HG02938 (cell line): Measurements from ENCODE around the gene IZUMO1.
"Not testable (repeated sequence)": the region's sequence is repeated elsewhere in the genome, so short reads cannot be mapped to it uniquely, and the experiment has no call there.

Experiments
- ATAC-seq: cut with Tn5 transposase; IDR thresholded peaks from one replicate; pipeline ENCODE4 v1.9.1; 2021; ENCODE audit warnings: mild to moderate bottlenecking, moderate library complexity; ENCODE audit not compliant: unreplicated experiment

The IZUMO1 gene

DNA sequence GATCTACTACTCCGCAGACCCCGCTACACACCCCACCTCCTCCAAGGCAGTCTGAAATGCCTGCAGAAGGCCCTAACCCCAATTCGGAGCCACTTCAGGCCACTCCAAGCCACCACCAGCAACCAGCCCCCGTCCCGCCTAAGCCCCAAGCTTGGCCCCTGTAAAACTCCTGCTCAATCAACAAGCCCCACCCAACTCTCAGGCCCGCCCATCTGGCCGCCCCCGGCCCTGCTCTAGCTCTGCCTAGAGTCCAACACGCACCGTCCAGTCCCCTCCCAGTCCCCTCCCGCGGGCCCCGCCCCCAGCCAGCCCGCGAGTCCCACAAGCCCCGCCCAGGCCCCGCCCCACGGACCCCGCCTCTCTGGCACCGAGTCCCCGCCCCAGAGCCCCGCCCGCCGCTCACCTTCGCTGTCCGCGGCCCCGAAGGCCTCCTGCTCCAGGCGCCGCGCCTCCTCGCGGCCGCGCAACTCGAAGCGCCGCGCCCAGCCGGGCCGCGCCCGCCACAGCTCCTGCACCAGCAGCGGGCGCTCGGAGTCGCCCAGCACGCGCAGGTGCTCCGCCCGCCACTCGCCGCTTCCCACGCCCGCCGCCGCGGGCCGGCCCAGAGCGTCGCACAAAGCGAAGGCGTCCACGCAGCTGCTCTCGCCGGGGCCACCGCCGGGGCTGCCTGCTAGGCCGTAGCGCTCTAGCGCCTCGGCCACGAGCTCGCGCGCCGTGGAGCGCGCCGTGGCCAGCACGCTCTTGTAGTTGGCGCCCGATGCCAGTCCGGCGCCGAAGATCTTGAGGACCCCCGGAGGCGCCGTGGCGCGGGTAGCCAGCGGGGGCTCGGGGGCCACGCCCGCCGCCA is 7.9 kb downstream of the IZUMO1 start:
- ATAC-seq, result no peak

- no peak for ATAC-seq
These were observed 9.2 kb downstream of the IZUMO1 start for GRCh38 chr19:48737360-48737998.

DNA sequence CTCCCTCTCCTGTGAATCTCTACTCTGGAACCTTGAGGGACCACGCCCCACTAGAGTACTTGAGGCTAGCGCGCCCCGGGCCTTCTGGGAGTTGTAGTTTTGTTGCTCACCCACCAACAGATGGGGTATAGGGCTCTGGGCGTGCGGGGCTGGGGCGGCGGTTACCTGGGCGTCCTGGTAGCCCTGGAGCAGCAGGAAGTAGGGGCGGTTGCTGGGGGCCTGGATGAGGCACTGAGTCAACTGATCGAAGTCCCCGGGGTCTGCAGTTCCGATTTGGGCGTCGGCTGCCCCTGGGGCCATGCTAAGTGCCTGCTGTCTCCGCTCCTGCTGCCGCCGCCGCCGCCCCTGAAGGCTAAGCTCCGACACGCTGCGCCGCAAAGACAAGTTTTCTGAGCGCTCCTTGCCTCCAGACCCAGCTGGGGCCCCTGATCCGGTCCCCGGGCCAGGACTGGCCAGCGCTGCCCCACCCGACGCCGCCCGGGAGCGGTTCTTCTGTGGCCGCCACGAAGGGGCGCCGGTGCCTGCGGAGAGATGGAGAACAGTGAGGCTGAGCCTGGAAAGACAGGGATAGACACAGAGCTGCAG is 11.6 kb downstream of the IZUMO1 start:
- no peak for ATAC-seq

DNA sequence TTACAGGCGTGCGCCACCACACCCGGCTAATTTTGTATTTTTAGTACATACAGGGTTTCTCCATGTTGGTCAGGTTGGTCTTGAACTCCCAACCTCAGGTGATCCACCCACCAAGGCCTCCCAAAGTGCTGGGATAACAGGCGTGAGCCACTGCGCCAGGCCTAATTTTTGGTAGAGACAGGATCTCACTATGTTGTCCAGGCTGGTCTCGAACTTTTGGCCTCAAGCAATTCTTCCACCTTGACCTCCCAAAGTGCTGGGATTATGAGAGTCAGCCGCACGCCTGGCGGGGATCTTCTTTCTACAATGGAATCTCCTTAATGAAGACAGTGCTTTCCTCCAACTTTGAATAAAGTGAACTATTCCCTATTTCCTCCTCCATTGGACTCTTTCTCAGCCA is 12.1 kb downstream of the IZUMO1 start:
- ATAC-seq, result no peak

- ATAC-seq, result no peak
These were observed 15.3 kb downstream of the IZUMO1 start for GRCh38 chr19:48731452-48731851.

DNA sequence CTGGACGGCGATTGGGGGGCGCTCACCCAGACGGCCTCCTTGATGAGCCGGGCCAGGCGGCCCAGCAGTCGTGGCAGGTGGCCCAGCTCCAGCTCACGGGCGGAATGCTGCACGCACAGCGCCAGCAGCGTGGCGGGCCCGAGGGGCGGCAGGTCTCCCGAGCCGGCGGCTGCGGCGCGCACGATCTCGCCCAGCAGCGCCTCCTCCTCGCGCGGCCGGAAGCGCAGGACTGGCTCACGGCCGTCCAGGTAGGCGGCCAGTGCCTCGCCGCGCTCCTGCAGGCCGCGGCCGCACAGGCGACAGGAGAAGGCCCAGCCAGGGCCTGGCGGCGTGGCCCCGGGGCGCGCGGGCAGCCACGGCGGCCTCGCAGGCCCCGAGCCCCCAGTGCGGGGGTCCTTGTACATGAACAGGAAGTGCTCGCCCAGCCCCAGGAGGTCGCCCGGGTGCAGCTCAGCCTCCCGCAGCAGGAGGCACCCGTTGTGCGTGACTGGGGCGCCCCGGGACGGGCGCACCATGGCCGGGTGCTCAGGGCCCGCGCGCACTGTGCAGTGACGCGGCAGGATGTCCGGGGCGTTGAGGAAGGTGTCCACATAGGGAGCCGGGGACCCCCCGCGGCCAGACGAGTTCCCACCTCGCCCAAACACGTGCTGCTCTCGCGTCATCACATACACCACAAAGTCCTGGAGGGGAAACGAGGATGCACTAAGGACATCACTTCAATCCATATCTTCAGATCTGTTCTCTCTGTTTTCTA is 17.6 kb downstream of the IZUMO1 start:
- ATAC-seq, result no peak

DNA sequence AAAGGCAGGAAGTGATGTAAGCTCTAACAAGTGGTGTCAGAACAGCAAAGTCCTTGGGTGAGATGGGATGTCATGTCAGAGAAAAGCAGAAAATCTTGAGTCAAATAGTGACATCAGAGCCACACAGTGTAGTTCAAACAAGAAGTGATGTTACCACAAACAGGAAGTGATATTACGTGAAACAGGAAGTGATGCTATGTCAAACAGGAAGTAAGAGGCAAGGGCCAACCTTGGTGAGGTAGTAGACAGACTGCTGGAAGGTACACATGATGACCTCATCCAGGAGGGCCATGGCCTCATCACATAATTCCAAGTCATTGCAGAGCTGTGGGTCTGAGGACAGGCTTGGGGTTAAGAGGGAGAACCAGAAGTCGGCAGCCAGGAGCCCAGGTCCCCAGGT is 20.2 kb downstream of the IZUMO1 start:
- ATAC-seq, result no peak

- no peak for ATAC-seq
These were observed 21.6 kb downstream of the IZUMO1 start for GRCh38 chr19:48724796-48725753.

DNA sequence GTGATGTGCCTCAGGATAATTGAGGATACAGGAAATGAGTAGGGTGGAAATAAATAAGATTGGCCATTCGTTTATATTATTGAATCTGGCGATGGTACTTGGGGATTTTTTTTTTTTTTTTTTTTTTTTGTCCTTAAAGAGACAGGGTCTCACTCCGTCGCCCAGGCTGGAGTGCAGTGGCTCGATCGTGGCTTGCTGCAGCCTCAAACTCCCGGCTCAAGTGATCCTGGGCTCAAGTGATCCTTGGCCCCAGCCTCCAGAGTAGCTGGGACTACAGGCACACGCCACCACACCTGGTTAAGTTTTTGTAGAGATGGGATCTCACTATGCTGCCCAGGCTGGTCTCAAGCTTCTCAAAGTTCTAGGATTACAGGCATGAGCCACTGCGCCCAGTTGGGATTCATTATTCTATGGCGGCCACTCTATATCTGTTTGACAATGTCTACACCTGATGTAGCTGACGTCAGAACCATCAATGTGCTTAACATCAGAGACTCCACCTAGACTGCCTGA is 24.5 kb downstream of the IZUMO1 start:
- ATAC-seq, result no peak

- ATAC-seq, result peak; percentile 65
These were observed 26.0 kb downstream of the IZUMO1 start for GRCh38 chr19:48720613-48721296.

GRCh38 chr19:48720251-48720612 is 26.5 kb downstream of the IZUMO1 start:
- ATAC-seq, result no peak

DNA sequence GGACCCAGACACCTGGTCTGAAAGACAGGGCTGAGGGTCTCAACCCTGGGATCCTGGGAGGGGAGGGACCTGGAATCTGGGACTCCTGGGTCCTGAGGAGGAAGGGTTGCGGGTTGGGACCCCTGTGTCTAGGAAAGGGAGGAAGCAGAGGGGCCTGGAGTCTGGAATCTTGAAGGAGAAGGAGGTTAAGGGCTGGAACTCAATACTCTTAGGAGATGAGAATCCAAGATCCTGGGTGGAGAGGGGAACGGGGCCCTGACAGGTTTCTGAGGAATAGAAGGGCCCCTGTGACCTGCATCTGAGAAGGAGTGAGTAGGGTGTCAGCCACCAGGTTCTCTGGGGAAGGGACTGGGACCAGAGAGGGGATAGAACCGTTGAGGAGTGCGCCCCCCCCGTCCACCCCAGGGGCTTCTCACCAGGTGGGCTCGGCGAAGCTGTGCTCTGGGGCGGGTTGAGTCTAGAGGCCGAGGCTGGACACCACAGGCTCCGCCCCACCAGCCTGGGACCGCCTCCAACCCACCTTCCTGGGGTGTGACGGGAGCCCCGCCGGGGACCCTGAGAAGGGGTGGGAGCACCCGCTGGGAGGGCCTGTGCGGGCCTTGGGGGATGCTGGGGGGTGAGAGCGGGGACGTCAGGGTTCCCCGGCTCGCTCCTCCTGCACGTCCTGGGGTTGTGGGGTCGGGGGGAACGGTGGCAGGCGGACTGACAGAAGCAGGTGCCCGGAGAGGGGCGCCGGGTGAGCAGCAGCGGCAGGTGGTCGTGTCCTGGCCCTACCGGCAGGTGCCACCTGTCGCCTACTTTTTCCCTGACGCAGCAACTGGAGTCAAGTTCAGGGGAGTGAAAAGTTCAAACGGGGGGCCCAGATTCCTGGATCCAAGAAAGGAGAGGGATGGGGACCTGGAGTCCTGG is 27.2 kb downstream of the IZUMO1 start, which contains the start of gene MAMSTR:
TSS of gene MAMSTR (minus strand) at position 463 of the 909 bp plus-strand sequence. CDS start 694 bp downstream, outside the sequence.
- no peak for ATAC-seq

- no peak for ATAC-seq
These were observed 27.9 kb downstream of the IZUMO1 start for GRCh38 chr19:48718711-48719231.

DNA sequence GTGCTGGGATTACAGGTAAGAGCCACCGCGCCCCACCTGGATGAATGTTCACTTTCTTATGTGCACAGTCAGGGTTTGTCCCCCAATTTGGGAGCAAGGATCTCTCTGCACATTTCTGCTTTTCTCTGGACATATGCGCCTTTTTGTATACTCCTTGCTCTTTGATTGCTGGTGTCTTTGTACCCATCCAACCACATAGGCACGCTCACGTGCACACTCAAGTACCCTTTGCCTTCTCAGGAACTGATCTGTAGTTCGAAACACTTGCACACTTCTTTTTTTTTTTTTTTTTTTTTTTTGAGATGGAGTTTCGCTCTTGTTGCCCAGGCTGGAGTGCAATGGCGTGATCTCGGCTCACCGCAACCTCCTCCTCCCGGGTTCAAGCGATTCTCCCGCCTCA is 28.6 kb downstream of the IZUMO1 start:
- ATAC-seq, result not testable (repeated sequence)

DNA sequence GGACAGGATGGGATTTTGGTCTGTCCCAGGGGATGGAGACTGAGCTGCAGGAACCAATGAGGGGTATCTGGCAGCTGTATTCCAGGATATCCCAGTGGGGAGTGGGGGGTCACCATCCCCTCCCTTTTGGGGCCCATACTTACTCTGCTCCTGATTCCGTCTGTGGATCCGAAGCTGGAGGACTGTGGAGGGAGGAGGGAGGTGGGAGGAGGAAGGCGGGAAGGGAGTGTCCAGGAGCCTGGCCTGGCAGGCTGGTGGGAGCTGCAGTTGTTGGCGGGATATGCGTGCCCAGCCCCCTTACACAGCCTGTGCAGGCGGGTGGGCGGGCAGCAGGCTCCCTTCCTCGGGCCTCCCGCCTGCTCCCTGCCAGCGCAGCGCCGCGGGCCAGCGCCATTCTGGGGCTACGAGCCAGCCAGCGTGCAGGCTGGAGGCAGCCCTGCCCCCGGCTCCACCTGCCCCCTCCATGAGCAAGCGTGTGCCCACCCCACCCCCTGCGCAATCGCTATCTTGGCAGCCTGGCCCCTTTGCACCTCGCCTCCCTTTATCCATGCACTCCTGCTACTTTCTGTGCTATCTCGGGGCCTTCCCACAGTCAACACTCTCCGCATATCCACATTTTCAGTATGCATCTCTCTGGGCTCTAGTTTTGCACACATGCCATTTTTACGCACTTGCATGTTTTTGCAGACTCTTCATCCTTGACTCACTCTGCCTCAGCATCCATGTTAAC is 30.0 kb downstream of the IZUMO1 start:
- no peak for ATAC-seq

DNA sequence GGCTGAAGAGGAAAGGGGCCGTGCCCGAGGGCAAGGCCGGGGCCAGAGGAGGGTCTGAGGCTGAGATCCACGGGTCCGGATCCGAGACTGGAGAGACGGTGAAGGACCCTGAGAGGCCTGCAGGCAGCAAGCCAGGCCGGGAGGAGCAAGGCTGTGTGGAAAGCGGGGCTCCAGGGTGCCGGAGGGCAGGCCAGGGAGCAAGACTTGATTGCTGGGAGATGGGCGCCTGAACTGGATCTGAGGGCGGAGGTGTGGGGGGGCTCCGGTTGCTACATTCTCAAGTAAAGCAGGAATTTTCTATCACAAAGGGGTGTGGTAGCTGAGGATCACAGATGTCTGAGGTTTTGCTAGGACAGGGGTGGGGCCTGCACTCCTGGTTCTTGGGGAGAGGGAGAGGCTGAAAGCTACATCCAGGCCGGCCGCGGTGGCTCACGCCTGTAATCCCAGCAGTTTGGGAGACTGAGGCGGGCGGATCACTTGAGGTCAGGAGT is 31.0 kb downstream of the IZUMO1 start:
- no peak for ATAC-seq
